Pons (tissue), 1 donor: ENCODE data around the gene INHBE.
"Not testable (repeated sequence)": the region's sequence is repeated elsewhere in the genome, so short reads cannot be mapped to it uniquely, and the experiment has no call there.

Experiments
- DNase-seq: peaks from one replicate; pipeline ENCODE4 v3.0.0-alpha.2; 2016; ENCODE audit warnings: low spot score

INHBE gene

GRCh38 chr12:57498132-57498502 is 43.0 kb downstream of the INHBE start:
- DNase-seq, result no peak

- DNase-seq, result no peak
These were observed 43.5 kb downstream of the INHBE start for GRCh38 chr12:57498571-57498970.

GRCh38 chr12:57500213-57500612 is 45.1 kb downstream of the INHBE start:
- DNase-seq, result no peak

- not testable (repeated sequence) for DNase-seq
These were observed 47.3 kb downstream of the INHBE start for GRCh38 chr12:57502311-57502969.

- not testable (repeated sequence) for DNase-seq
These were observed 51.4 kb downstream of the INHBE start for GRCh38 chr12:57506541-57506940.
